T follicular helper cell (primary cell): ENCODE results near the gene KCNJ15.

ENCODE experiments used
- DNase-seq: peaks from one replicate; pipeline ENCODE4 v3.0.0-alpha.2; 2020; ENCODE audit warnings: low read depth

Gene KCNJ15

GRCh38 chr21:38299671-38300070, 42.9 kb downstream of the KCNJ15 start:
- no peak for DNase-seq

- DNase-seq: no peak
These were observed 43.4 kb downstream of the KCNJ15 start for GRCh38 chr21:38300141-38300578.

GRCh38 chr21:38301321-38302214, 44.8 kb downstream of the KCNJ15 start:
- DNase-seq: no peak

GRCh38 chr21:38303300-38303699, 46.5 kb downstream of the KCNJ15 start:
- DNase-seq: no peak

GRCh38 chr21:38306433-38307141, 49.8 kb downstream of the KCNJ15 start:
- DNase-seq: no peak

GRCh38 chr21:38307771-38308531, 51.2 kb downstream of the KCNJ15 start:
- DNase-seq: no peak

- DNase-seq: no peak
These were observed 51.8 kb downstream of the KCNJ15 start for GRCh38 chr21:38308532-38309119.

GRCh38 chr21:38310646-38311485, 54.1 kb downstream of the KCNJ15 start:
- DNase-seq: no peak

GRCh38 chr21:38311765-38312164, 55.0 kb downstream of the KCNJ15 start:
- no peak for DNase-seq

GRCh38 chr21:38312822-38313221, 56.0 kb downstream of the KCNJ15 start:
- DNase-seq: no peak

- DNase-seq: no peak
These were observed 57.8 kb downstream of the KCNJ15 start for GRCh38 chr21:38314558-38314957.

- DNase-seq: no peak
These were observed 58.3 kb downstream of the KCNJ15 start for GRCh38 chr21:38315122-38315521.

- no peak for DNase-seq
These were observed 63.0 kb downstream of the KCNJ15 start for GRCh38 chr21:38319781-38320180.

- no peak for DNase-seq
These were observed 64.8 kb downstream of the KCNJ15 start for GRCh38 chr21:38321568-38321967.

- DNase-seq: no peak
These were observed 65.6 kb downstream of the KCNJ15 start for GRCh38 chr21:38322311-38322950.

- DNase-seq: no peak
These were observed 67.1 kb downstream of the KCNJ15 start for GRCh38 chr21:38323721-38324531.

GRCh38 chr21:38325216-38325615, 68.4 kb downstream of the KCNJ15 start:
- DNase-seq: no peak

- no peak for DNase-seq
These were observed 69.1 kb downstream of the KCNJ15 start for GRCh38 chr21:38325731-38326420.

- DNase-seq: no peak
These were observed 69.6 kb downstream of the KCNJ15 start for GRCh38 chr21:38326429-38326828.
